GM19328 (cell line): Measurements from ENCODE around the gene WNT2B.
"Not testable (repeated sequence)": the region's sequence is repeated elsewhere in the genome, so short reads cannot be mapped to it uniquely, and the experiment has no call there.

Experiments used
- ATAC-seq: cut with Tn5 transposase; IDR thresholded peaks from one replicate; pipeline ENCODE4 v1.9.1; 2021; ENCODE audit warnings: mild to moderate bottlenecking, moderate library complexity; ENCODE audit not compliant: unreplicated experiment

The WNT2B gene

DNA sequence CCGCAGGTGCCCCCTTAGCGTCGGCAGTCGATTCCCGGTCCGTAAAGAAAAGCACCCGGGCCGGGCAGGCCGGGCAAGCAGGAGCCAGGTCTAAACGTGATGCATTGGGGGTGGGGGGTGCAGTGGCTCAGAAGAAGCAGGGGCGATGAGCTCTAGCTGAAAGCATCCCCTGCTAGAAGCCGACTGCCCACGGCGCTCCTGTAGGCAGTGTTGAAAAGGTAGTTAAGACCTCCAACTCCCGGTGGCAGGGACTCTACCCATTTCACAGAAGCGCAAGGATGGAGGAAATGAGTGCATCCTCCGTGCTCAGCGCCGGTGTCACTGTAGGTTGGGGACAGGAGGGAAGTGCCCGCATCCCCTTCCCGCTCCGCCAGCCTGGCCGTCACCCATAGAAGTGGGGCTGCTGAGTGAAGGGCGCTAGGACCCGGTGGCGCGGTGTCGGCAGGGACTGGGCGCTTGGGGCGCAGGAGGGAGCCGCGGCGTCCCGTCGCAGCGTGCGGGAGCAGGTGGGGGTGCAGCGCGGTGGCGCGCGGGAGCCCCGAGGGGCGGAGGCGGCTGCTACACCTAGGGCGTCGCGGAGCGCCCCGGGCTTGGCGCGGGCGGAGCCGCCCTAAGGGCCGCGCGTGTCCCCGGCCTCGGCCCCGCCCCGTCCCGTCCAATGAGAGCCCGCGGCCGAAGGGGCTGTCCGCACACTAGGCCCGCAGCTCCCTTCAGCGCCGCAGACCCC is at the start of gene WNT2B:
Gene WNT2B, plus strand, starts transcription at position 688 of the 727 bp plus-strand sequence. CDS start 298 bp downstream, outside the sequence.
- no peak for ATAC-seq

DNA sequence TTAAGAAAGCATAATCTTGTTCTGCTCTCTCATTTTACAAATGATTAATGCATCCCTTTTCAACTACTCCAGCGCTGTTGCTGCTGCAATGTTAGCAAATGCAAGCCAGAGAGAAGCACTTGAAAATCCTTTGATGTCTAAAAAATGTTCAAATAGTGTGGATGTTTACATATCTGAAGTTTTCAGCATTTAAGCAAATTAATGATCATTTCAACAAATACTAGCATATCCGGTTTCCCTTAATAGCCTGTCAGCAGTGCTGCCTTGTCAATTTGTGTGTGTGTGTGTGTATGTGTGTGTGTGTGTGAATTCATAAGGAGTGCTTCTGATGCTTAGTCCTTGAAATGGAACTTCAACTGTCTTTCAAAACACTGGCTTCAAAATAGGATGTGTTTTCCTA is 48.1 kb upstream of the WNT2B start:
- no peak for ATAC-seq

DNA sequence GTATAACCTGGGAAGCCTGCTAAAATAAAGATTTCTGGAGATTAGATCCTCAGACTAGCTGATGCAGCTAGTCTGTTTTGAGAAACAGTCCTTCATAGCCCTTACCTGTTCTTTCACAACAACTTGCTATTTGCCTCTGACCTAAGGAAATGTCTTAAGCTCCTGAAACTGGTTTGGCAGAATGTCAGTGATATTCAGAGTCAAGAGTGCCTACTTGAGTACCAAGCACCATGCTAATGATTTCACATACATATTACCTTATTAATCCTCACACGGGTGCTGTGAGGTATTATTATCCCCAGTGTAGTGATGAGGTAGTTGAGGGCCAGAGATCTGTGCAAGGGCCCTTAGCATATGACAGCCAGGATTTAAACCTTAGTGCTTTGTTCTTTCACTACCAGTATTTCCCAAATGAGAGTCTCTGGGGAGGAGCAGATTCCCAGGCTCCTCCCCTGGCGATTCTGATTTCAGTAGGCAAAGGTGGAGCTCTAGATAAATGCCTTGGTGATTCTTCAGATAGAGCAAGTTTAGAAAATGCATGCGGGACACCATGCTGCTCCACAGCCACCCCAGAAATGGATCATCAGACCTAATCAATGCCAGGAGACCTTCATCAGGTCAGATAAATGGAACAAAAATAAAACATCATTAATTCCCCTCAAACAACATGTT is 47.4 kb upstream of the WNT2B start:
- ATAC-seq: no peak

DNA sequence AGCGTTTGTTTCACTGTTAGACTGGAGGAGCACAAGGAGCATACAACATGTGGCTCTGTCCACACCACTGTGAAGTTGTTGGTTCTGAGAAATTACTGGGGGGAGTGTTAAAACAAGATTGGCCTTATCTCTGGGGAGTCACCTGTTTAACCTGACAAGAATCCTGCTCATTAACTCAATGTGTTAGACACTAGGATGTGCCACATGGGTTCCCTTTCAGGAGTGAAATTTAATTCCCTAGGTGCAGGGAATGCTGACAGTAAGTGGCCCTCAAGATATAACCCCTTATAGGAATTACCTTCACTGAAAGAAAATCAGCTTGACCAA is 45.8 kb upstream of the WNT2B start:
- no peak for ATAC-seq

DNA sequence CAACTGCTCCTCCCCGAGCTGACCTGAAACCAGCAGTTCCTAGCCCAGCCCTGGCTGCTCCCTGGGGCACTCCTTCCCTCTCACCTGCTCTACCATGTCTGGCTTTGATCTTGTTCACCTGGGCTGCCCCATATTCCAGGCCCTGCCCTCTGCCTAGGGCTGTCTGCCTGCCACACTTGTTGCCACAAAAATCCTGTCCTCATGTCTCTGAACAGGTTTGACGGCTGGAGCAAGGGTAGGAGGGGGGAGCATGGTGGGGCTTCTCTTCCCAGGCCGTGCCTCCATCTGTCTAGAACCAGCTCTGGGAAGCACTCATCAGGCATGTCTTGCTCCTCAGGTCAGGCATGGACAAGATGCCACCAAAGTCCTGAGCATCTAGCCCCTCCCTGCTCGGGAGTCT is 44.3 kb upstream of the WNT2B start:
- no peak for ATAC-seq

DNA sequence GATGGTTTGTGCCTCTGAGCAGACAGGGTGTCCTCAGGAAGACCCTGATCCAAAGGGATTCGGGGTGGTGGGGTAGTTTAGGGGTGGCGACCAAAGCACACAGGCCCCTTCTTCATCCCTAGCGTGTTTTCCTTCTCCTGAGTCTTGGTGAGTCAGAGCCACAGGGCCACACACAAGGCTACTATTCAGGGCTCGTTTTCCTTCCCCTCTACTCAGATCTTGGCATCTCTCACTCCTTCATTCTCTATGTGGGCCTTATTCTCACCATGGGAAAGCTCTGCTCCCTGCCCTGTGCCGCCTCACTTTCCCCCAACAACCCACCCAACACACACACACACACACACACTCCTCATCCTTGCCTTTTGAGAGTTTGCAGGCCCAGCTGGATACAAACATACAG is 43.6 kb upstream of the WNT2B start:
- ATAC-seq: no peak

DNA sequence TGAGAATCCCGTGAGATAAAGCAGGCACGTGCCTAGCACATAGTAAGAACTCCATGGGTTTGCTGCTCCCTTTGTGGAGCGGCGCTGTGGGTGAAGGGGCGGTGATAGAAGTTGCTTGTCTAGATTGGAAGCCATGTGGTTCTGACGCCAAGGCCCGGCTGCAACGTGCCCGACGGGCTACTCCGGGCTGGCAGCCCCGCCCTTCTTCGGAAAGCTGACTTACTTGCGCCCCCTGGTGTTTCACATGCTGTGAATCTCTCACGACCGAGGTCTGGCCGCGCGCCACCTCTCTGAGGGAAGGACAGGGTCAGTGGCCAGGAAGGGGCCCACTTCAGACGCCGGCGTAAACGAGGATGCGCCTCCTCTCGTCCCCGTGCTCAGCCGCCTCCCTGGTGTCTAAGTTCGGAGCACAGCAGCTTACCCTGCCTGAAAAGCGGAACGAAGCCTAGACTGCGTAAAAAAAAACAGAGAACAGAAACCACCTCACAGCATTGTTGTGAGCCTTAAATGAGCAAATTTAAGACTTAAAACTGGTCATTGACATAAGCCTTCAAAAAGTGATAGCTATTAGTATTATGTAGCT is 42.6 kb upstream of the WNT2B start:
- ATAC-seq: peak; percentile 84

DNA sequence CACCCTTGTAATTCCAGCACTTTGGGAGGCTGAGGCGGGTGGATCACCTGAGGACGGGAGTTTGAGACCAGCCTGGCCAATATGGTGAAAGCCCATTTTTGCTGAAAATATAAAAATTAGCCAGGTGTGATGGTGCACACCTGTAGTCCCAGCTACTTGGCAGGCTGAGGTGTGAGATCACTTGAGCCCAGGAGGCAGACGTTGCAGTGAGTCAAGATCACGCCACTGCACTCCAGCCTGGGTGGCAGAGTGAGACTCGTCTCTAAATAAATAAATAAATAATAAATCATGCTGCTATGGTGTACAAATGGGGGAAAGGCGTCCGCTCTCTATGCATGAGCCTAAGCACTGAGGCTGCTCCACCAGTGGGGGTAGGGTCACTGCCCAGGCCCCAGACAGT is 38.4 kb upstream of the WNT2B start:
- ATAC-seq: not testable (repeated sequence)

DNA sequence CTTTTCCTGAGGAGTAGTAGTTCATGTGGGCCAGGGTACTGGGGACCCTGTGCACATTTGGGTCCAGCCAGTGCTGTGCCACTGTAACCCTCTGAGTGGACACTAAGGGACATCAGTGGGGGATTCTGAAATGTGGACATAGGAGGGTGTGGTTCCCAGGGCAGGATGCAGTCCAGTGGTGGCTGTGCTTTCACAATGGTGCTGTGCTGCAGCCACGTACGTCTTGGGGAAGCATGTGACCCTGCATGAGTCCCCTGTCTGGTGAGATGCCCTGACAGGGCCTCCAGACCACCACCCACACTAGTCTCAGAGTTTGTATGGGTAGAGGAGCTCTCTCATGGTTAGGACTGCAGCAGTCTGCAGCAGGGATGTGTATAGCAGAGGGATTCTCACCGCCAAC is 37.8 kb upstream of the WNT2B start:
- no peak for ATAC-seq

DNA sequence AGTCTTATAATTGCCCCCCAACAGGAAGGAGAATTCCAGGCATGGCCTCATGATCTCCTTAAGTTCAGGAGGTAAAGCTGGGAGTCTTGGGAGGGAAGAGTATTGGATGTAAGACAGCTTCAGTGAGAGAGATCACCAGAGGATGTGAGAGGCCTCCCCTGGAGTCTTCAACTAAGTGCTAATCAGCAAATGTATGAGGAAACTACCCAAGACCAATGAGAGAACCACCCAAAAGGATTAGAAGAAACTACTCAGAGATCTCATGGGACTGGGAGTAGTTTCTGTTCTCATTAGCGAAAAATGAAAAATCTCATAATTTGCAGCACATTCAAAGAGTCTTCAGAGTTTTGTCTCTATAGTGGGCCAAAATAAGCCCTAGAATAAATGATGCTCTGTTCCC is 36.6 kb upstream of the WNT2B start:
- no peak for ATAC-seq

DNA sequence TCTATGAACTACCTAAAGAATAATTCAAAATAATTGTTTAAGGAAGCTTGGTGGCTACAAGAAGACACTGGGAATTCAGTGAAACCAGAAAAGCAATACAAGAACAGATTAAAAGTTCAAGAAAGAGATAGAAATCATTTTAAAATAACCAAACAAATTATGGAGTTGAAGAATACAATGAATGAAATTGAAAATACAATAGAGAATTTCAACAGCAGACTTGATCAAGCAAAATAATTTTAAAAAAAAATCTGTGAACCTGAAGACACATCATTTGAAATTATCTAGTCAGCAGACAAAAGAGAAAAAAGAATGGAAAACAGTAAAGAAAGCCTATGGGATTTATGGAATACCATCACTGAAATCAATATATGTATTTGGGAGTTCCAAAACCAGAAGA is 31.2 kb upstream of the WNT2B start:
- no peak for ATAC-seq

DNA sequence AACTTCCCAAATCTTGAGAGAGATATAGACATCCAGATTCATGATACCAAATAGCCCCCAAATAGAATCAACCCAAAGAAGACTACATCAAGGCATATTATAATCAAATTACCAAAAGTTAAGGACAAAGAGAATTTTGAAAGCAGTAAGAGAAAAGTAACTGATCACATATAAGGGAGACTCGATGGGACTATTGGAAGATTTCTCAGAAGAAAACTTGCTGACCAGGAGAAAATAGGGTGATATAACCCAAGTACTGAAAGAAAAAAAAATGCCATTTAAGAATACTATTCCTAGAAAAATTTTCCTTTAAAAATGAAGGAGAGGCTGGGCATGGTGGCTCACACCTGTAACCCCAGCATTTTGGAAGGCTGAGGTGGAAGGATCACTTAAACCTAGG is 30.5 kb upstream of the WNT2B start:
- no peak for ATAC-seq

DNA sequence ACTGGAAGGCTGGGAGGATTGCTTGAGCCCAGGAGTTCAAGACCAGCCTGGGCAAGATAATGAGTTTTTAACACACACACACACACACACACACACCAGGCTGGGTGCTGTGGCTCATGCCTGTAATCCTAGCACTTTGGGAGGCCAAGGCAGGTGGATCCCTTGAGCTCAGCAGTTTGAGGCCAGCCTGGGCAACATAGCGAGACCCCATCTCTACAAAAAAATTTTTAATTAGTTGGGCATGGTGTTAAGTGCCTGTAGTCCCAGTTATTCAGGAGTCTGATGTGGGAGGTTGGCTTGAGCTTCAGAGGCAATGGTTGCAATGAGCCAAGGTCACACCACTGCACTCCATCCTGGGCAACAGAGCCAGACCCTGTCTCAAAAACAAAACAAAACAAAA is 22.7 kb upstream of the WNT2B start:
- not testable (repeated sequence) for ATAC-seq

DNA sequence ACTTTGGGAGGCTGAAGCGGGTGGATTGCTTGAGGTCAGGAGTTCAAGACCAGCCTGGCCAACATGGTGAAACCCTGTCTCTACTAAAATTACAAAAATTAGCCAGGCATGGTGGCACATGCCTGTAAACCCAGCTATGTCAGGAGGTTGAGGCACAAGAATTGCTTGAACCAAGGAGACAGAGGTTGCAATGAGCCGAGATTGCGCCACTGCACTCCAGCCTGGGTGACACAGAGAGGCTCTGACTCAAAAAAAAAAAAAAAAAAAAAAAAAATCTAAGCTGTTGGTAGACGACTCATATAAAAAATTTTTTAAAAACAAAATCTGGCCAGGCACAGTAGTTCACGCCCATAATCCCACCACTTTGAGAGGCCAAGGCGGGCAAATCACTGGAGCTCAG is 21.1 kb upstream of the WNT2B start:
- not testable (repeated sequence) for ATAC-seq

DNA sequence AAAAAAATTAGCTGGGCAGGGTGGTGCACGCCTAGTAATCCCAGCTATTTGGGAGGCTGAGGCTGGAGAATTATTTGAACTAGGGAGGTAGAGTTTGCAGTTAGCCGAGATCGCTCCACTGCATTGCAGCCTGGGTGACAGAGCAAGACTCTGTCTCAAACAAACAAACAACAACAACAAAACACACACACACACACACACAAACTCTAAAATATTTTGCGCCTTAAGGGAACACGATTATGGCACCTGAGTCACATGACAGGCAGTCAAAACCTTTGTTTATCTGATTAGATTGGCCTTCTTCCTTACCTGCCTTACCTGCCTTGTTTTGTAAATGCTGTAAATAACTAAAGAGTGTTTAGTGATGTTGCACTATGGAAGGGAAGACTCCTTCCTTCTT is 20.6 kb upstream of the WNT2B start:
- ATAC-seq: no peak

DNA sequence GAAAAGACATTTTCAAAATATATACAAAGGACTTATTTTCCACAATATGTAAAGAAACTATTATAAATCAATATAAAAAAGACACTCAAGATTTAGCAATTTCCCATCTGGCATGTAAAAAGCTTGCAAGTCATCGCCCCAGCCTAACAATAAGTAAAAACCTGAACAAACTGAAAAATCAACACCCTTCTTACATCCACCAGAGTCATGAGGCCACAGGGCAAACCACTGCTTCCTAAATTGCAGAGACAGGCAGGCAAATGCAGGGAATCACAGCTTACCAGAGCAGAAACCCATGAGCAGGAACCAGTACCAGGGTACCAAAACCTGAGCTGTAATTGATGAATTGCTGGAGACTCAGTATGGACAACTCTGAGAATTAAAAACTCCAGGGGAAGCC is 16.7 kb upstream of the WNT2B start:
- ATAC-seq: no peak

DNA sequence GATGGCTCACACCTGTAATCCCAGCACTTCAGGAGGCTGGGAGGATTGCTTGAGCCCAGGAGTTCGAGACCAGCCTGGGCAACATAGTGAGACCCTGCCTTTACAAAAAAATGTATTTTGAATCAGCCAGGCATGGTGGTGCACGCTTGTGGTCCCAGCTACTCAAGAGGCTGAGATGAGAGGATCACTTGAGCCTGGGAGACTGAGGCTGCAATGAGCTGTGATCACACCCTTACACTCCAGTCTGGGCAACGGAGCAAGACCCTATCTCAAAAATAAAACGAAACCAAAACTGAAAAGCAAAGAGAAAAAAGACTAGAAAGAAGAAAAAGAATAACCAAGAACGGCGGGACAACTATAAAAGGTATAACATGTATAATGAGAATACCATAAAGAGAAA is 15.4 kb upstream of the WNT2B start:
- no peak for ATAC-seq

DNA sequence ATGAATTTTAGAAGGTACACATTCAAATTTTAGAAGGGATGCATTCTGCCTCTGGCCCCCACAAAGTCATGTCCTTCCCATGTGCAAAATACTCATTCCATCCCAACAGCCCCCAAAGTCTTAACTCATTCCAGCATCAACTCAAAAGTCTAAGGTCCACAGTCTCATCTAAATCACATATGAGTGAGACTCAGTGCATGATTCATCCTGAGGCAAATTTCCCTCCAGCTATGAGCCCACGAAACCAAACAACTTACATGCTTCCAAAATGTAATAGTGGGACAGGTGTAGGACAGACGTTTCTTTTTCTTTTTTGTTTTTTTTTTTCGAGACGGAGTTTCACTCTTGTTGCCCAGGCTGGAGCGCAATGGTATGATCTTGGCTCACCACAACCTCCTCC is 12.5 kb upstream of the WNT2B start:
- no peak for ATAC-seq

DNA sequence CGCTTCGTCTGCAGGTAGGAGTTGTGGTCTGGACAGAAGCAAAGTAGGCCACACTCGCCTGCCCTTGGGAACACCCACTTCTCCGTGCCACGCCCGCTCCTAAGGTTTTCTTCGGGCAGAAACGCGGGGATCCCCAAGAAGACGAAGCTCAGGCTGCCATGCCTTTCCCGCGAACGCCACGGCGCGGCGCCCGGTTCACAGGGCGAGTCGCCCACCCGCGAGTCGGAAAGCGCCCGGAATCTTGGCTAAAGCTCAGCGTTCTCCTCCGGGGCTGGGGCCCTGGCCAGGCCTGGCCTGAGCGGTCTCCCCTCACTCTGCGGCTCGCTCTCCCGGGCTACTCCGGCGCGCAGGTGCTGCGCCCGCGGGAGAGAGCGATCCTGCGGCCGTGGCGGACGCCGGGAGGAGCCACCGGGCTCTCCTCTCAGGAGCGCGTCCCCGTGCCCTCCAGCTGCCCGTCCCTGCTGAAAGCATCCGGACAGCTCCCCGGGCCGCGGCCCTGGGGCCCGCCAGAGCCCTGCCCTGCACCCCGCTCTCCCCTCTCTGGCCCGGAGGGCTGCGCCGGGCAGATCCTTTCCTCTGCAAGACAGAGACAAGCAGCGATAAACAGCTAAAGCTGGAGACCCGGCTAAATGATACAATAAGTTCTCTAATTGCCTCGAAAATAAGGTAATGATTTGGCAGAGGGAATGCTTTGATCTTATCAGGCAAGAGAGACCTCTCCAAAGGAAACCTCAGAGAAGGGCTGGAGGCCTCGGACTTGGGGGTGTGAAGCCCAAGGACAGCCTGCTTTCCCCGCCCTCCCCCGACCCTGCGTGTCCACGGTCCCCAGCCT is 6.7 kb upstream of the WNT2B start:
- no peak for ATAC-seq

DNA sequence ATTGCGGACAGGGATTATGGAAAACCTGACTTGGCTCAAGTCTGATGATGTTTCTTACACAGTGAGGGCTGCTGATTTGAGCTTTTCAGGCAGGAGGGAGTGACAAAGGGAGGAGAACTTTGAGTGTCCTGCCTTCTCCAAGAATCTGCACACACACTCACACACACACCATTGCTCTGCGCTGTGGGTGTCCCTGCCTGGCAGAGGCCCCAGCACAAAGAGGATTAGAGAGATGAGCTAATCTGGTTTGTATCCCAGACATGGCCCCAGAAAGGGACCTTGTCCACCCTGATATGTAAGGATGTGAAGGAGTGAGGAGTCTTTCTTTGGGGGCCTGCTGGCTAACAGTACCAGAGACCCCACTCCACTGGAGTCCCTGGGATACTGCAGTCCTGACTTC is 5.9 kb upstream of the WNT2B start:
- no peak for ATAC-seq

DNA sequence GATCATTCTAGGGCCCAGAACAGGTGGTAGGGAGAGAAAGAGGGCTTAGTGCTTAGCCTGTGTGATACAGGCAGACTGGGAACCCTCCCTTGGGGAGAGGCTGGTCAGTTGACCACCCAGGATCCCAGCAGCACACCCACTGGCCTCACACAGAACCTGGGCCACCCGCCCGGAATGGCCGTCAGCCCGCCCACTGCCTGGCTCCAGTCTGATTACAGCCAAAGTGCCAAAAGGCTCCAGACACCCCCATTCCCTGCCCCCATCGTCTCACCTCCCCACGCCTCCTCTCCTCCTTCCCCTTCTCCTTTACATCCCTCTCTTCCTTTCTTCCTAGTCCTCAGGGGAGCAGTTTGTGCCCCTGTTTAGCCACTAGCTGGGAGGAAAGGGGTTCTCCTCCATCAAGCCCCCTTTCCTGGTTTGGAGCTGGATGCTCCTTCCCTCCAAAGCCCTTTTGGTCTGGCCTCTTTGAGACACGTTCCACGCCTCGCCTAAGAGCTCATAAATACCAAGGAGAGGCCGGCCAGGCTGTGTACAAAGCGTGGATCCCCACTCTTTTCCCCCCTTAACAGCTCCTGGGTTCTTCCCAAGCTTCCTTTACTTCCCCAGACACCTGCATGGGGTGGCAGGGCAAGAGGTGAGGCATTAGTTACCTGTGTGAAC is 4.6 kb upstream of the WNT2B start:
- ATAC-seq: no peak
